Natural killer cell (primary cell): ENCODE measurements around the gene ALB. TPM values are rescaled to one million over a fixed set of nuclear protein-coding genes. Genes with fewer than 3 reads are reported as not detected.

ENCODE experiments used
- ATAC-seq, 3 donors: fragments of 150-1000 bp in 2 of 3; fragments of 200-7000 bp in 1 of 3; cut with Tn5 transposase; 1 replicate in 1 of 3; 2 replicates in 2 of 3; pipeline ENCODE4 v1.10.0; 2021; ENCODE audit warnings: mild to moderate bottlenecking in 2 of 3, moderate library complexity in 2 of 3
- DNase-seq, 2 donors: peaks; one replicate each; pipeline versions ENCODE4 v3.0.0 to v3.0.0-alpha.2; 2013 to 2021; ENCODE audit warnings: mixed read lengths in 1 of 2
- H3K27ac ChIP-seq: one replicate; pipeline ENCODE4 v1.5.1; 2013; ENCODE audit warnings: mild to moderate bottlenecking, low read length
- H3K27me3 ChIP-seq: one replicate; pipeline ENCODE4 v1.6.1; 2013; ENCODE audit warnings: low read length; ENCODE audit not compliant: control insufficient read depth, insufficient read depth
- H3K36me3 ChIP-seq: one replicate; pipeline ENCODE4 v1.6.1; 2013; ENCODE audit warnings: low read length; ENCODE audit not compliant: control insufficient read depth, insufficient read depth
- H3K4me1 ChIP-seq: one replicate; pipeline ENCODE4 v1.6.1; 2013; ENCODE audit warnings: low read length; ENCODE audit not compliant: control insufficient read depth, insufficient read depth
- H3K4me3 ChIP-seq: one replicate; pipeline ENCODE4 v1.5.1; 2013; ENCODE audit warnings: low read length
- H3K9me3 ChIP-seq: one replicate; pipeline ENCODE4 v1.6.1; 2013; ENCODE audit warnings: low read length; ENCODE audit not compliant: control insufficient read depth, insufficient read depth
- H3K27ac Mint-ChIP-seq, 2 donors: one replicate each; pipeline ENCODE4 v1.8.0; 2022; ENCODE audit warnings: mild to moderate bottlenecking in 2 of 2, mixed read lengths in 2 of 2, moderate library complexity in 1 of 2
- H3K27me3 Mint-ChIP-seq, 2 donors: one replicate each; pipeline ENCODE4 v1.8.0; 2022; ENCODE audit warnings: low read depth in 2 of 2, mixed read lengths in 2 of 2
- H3K36me3 Mint-ChIP-seq: one replicate; pipeline ENCODE4 v1.8.0; 2022; ENCODE audit warnings: mixed read lengths
- H3K4me1 Mint-ChIP-seq, 2 donors: one replicate each; pipeline ENCODE4 v1.8.0; 2022; ENCODE audit warnings: mixed read lengths in 2 of 2
- H3K4me3 Mint-ChIP-seq: one replicate; pipeline ENCODE4 v1.8.0; 2022; ENCODE audit warnings: mild to moderate bottlenecking, moderate library complexity, mixed read lengths
- H3K9me3 Mint-ChIP-seq, 2 donors: one replicate each; pipeline ENCODE4 v1.8.0; 2022; ENCODE audit warnings: mixed read lengths in 2 of 2
- CTCF ChIP-seq: fragments of 200-600 bp; IDR thresholded peaks from one replicate; pipeline ENCODE4 v1.8.0; 2022; ENCODE audit warnings: antibody characterized with exemption
- WGBS: methylation state at CpG from one replicate; pipeline ENCODE4 v1.1.7; 2013; ENCODE audit warnings: missing lambda C conversion rate; ENCODE audit not compliant: insufficient coverage; 5-methylcytosine and 5-hydroxymethylcytosine counted together
- intact Hi-C: fragments of 100-400 bp; cut with micrococcal nuclease; formaldehyde crosslinking; loops from one replicate; pipeline ENCODE4 v1.14.2; 2022
- total RNA-seq, 4 donors: library from RNA; stranded (reverse); fragments of 120-200 nt in 1 of 4; gene quantifications; one replicate each; pipeline versions ENCODE4 v1.2.3 to v1.2.4, GENCODE V29; 2013 to 2022

Gene ALB
- total RNA-seq, 3 donors from 2014 or later (not counting 1 experiment from before 2014, with no cell fraction given), result not detected

GRCh38 chr4:73414936-73415271, 10.8 kb downstream of the ALB start:
- no peaks in the 10 kb centered on the region for H3K36me3 ChIP-seq
- no peak overlapping the region for H3K27ac ChIP-seq
- no peak overlapping the region for H3K4me3 ChIP-seq
- Mint-ChIP-seq H3K27ac (no peak overlapping the region), H3K36me3 (no peaks in the 10 kb centered on the region), H3K4me3 (no peak overlapping the region), H3K9me3 (peaks cover 2 to 10% of the 10 kb centered on the region in 2 donors), H3K4me1 (no peaks in the 10 kb centered on the region), H3K27me3 (no peaks in the 10 kb centered on the region)
- DNase-seq (no peak), ATAC-seq (no peak)
- 90% methylated on average over 2 of the region's 2 CpGs for WGBS
- H3K4me1 ChIP-seq, result no peaks in the 10 kb centered on the region
- no peak for TF ChIP-seq CTCF
- H3K9me3 ChIP-seq, result no peaks in the 10 kb centered on the region
- H3K27me3 ChIP-seq, result no peaks in the 10 kb centered on the region
- intact Hi-C loops, result no loop called here

- Mint-ChIP-seq H3K27me3 (no peaks in the 10 kb centered on the region), H3K4me3 (no peak overlapping the region), H3K27ac (no peak overlapping the region), H3K36me3 (no peaks in the 10 kb centered on the region), H3K9me3 (peaks cover 2 to 9% of the 10 kb centered on the region in 2 donors), H3K4me1 (no peaks in the 10 kb centered on the region)
- H3K27ac ChIP-seq, result no peak overlapping the region
- no peak for TF ChIP-seq CTCF
- H3K9me3 ChIP-seq, result no peaks in the 10 kb centered on the region
- ATAC-seq, result no peak
- no peak overlapping the region for H3K4me3 ChIP-seq
- WGBS, result 100% methylated on average over 1 of the region's 2 CpGs
- DNase-seq, result no peak
- H3K36me3 ChIP-seq, result no peaks in the 10 kb centered on the region
- intact Hi-C loops, result no loop called here
- H3K27me3 ChIP-seq, result no peaks in the 10 kb centered on the region
- H3K4me1 ChIP-seq, result no peaks in the 10 kb centered on the region
Observed at GRCh38 chr4:73415807-73416238, 11.7 kb downstream of the ALB start.

GRCh38 chr4:73416423-73417087, 12.5 kb downstream of the ALB start:
- Histone ChIP-seq H3K27ac (no peak overlapping the region), H3K27me3 (no peaks in the 10 kb centered on the region), H3K4me3 (no peak overlapping the region), H3K36me3 (no peaks in the 10 kb centered on the region), H3K9me3 (no peaks in the 10 kb centered on the region), H3K4me1 (no peaks in the 10 kb centered on the region)
- H3K4me1 Mint-ChIP-seq, result no peaks in the 10 kb centered on the region
- peaks cover 2 to 9% of the 10 kb centered on the region in 2 donors for H3K9me3 Mint-ChIP-seq
- no CpG with 5 or more reads among the region's 2 CpGs for WGBS
- intact Hi-C loops, result no loop called here
- DNase-seq, result no peak
- no peak for TF ChIP-seq CTCF
- no peak overlapping the region for H3K27ac Mint-ChIP-seq
- no peak overlapping the region for H3K4me3 Mint-ChIP-seq
- ATAC-seq, result no peak
- H3K36me3 Mint-ChIP-seq, result no peaks in the 10 kb centered on the region
- no peaks in the 10 kb centered on the region for H3K27me3 Mint-ChIP-seq

- no peaks in the 10 kb centered on the region for H3K36me3 Mint-ChIP-seq
- 86% methylated on average over 2 of the region's 2 CpGs for WGBS
- H3K4me1 Mint-ChIP-seq, result no peaks in the 10 kb centered on the region
Observed at GRCh38 chr4:73417342-73417741, 13.3 kb downstream of the ALB start.

More at GRCh38 chr4:73417342-73417741, 13.3 kb downstream of the ALB start:
- no peak overlapping the region for H3K27ac ChIP-seq
- H3K9me3 ChIP-seq, result no peaks in the 10 kb centered on the region
- DNase-seq (no peak), ATAC-seq (no peak)
- peaks cover 0 to 9% of the 10 kb centered on the region in 2 donors for H3K9me3 Mint-ChIP-seq
- intact Hi-C loops, result no loop called here
- H3K4me3 Mint-ChIP-seq, result no peak overlapping the region
- no peaks in the 10 kb centered on the region for H3K27me3 ChIP-seq
- H3K27me3 Mint-ChIP-seq, result no peaks in the 10 kb centered on the region
- TF ChIP-seq CTCF, result no peak
- no peak overlapping the region for H3K27ac Mint-ChIP-seq
- no peaks in the 10 kb centered on the region for H3K36me3 ChIP-seq
- no peak overlapping the region for H3K4me3 ChIP-seq
- H3K4me1 ChIP-seq, result no peaks in the 10 kb centered on the region
